ENCODE measurements around the gene EFEMP2.
"Not testable (repeated sequence)": the region's sequence is repeated elsewhere in the genome, so short reads cannot be mapped to it uniquely, and the experiment has no call there.

DNA sequence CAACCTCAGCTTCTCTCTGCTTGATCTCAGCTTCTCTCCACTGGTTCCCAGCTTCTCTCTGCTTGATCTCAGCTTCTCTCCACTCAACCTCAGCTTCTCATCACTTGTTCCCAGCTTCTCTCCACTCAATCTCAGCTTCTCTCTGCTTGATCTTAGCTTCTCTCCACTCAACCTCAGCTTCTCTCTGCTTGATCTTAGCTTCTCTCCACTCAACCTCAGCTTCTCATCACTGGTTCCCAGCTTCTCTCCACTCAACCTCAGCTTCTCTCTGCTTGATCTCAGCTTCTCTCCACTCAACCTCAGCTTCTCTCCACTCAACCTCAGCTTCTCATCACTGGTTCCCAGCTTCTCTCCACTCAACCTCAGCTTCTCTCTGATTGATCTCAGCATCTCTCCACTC, 40.4 kb downstream of the EFEMP2 start:
- TF ChIP-seq YY1 (IDR thresholded peaks at IDR 0.05; ENCODE audit: insufficient read depth, insufficient read length); SUZ12 (IDR thresholded peaks at IDR 0.05; ENCODE audit: extremely low read depth, insufficient read depth, insufficient read length): not testable (repeated sequence)
